ENCODE results near the gene C2orf49. TPM values are rescaled to one million over a fixed set of nuclear protein-coding genes. Genes with fewer than 3 reads are reported as not detected.

C2orf49 gene
- total RNA-seq, 1 experiment from 2014 or later, result 20.0 TPM

DNA sequence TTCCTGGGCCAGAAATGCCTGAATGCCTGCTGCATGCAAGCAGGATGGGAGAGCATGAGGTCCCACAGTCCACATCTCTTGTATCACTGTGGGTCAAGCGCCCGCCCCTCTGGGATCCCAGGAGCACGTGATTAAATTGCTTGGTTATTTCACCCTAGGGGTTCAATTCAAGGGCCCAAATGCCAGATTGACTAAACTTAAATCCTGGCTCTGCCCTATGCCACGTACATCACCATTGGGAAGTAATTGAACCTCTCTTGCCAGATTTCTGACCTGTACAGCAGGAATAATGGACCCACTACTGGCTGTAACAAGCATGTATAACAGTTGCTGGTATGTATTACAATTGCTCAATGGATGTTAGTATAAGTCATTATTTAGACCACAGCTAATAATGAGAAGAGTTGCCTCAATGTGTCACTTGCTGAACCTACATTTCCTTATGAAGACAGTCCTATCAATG lies 41.6 kb downstream of the C2orf49 start:
- ChIA-PET POLR2A (no interaction called here), CTCF (no interaction called here)
- Histone ChIP-seq H3K4me3 (ENCODE audit: low read depth in 2 of 2, low read length in 2 of 2) (no peak overlapping the region), H3K27ac (ENCODE audit: low read length) (peak overlapping the region; percentile 100), H3K9me3 (ENCODE audit: control insufficient read depth, insufficient read depth, low read depth, low read length) (no peaks in the 10 kb centered on the region), H3K36me3 (ENCODE audit: control insufficient read depth, insufficient read depth, low read length) (peaks cover 48% of the 10 kb centered on the region), H3K27me3 (ENCODE audit: control insufficient read depth, insufficient read depth, low read length) (no peaks in the 10 kb centered on the region), H3K4me1 (ENCODE audit: control insufficient read depth, insufficient read depth, low read length) (peaks cover 100% of the 10 kb centered on the region)
- intact Hi-C loops (cut with micrococcal nuclease; ENCODE audit: unreplicated experiment), result no loop called here
- in situ Hi-C loops (cut with HindIII; ENCODE audit: low pct_unique_long_range_greater_than_20kb, low sequenced_read_pairs), result no loop called here
- no peak for TF ChIP-seq TCF7L2 (IDR thresholded peaks at IDR 0.05; ENCODE audit: low read depth, low read length)
- TF ChIP-seq REST (IDR thresholded peaks at IDR 0.05; ENCODE audit: insufficient read depth in 1 of 2, low read depth in 2 of 2, low read length in 1 of 2), result no peak
- peak; percentile 74 for TF ChIP-seq POLR2AphosphoS5 (IDR thresholded peaks at IDR 0.05; ENCODE audit: low read depth, low read length)
- no peak for DNase-seq (ENCODE audit: low read depth, low spot score)
- no TSS peak for BruUV-seq (replicated peaks)
- peak; percentile 14 for ATAC-seq

- Histone ChIP-seq H3K4me1 (ENCODE audit: control insufficient read depth, insufficient read depth, low read length) (peaks cover 99% of the 10 kb centered on the region), H3K4me3 (ENCODE audit: low read depth in 2 of 2, low read length in 2 of 2) (no peak overlapping the region), H3K27me3 (ENCODE audit: control insufficient read depth, insufficient read depth, low read length) (no peaks in the 10 kb centered on the region), H3K9me3 (ENCODE audit: control insufficient read depth, insufficient read depth, low read depth, low read length) (no peaks in the 10 kb centered on the region), H3K27ac (ENCODE audit: low read length) (peak overlapping the region; percentile 100), H3K36me3 (ENCODE audit: control insufficient read depth, insufficient read depth, low read length) (peaks cover 52% of the 10 kb centered on the region)
- in situ Hi-C loops (cut with HindIII; ENCODE audit: low pct_unique_long_range_greater_than_20kb, low sequenced_read_pairs), result no loop called here
- DNase-seq (ENCODE audit: low read depth, low spot score) (no peak), ATAC-seq (no peak)
- TF ChIP-seq SIN3A (IDR thresholded peaks at IDR 0.05; ENCODE audit: borderline replicate concordance, insufficient read depth, low read depth, low read length), result no peak
- peak; percentile 10; the same call in 1 of the 2 replicates for TF ChIP-seq POLR2AphosphoS5 (IDR thresholded peaks at IDR 0.05; ENCODE audit: low read depth, low read length)
- BruUV-seq (replicated peaks), result TSS peak; percentile 9
- intact Hi-C loops (cut with micrococcal nuclease; ENCODE audit: unreplicated experiment), result no loop called here
- POLR2A ChIA-PET, result no interaction called here
- CTCF ChIA-PET, result no interaction called here
Observed at GRCh38 chr2:105379741-105380186, 42.4 kb downstream of the C2orf49 start.

DNA sequence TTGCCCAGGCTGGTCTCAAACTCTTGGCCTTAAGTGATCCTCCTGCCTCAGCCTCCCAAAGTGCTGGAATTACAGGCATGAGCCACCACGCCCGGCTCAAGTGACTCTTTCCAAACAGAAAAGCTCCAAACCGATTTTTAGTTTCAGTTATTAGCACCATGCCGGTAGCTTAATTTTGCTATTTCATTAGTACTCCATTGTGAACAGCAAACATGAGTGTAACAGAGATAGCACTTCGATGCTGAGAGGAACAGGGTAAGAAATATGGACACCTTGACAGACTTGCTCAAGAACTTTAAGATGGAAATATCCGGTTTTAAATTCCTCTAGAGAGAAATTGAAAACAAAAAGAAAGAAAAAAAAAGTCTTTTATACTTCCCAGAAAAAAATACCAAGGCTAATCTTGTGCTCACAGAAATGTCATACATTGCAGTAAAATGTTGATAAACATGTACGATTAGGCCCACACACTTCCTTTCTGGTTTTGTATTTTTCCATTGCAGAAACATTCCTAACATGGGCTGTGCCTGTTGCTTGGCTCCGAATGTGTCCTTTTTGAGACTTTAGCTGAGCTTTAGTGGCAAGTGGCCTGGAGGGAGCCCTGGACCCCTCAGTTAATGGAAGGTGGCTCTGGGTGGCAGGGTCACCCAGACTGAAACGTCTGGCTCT lies 43.2 kb downstream of the C2orf49 start:
- POLR2A ChIA-PET, result no interaction called here
- ATAC-seq (no peak), DNase-seq (ENCODE audit: low read depth, low spot score) (no peak)
- intact Hi-C loops (cut with micrococcal nuclease; ENCODE audit: unreplicated experiment), result no loop called here
- Histone ChIP-seq H3K36me3 (ENCODE audit: control insufficient read depth, insufficient read depth, low read length) (peaks cover 57% of the 10 kb centered on the region), H3K27ac (ENCODE audit: low read length) (peak overlapping the region; percentile 100), H3K27me3 (ENCODE audit: control insufficient read depth, insufficient read depth, low read length) (no peaks in the 10 kb centered on the region), H3K4me3 (ENCODE audit: low read depth in 2 of 2, low read length in 2 of 2) (no peak overlapping the region), H3K4me1 (ENCODE audit: control insufficient read depth, insufficient read depth, low read length) (peaks cover 99% of the 10 kb centered on the region), H3K9me3 (ENCODE audit: control insufficient read depth, insufficient read depth, low read depth, low read length) (no peaks in the 10 kb centered on the region)
- TF ChIP-seq REST (IDR thresholded peaks at IDR 0.05; ENCODE audit: insufficient read depth in 1 of 2, low read depth in 2 of 2, low read length in 1 of 2) (no peak), POLR2AphosphoS5 (IDR thresholded peaks at IDR 0.05; ENCODE audit: low read depth, low read length) (0 out of 2 replicates have a peak, but pooled peaks have one; percentile 18), SIN3A (IDR thresholded peaks at IDR 0.05; ENCODE audit: borderline replicate concordance, insufficient read depth, low read depth, low read length) (0 out of 2 replicates have a peak, but pooled peaks have one; percentile 16)
- CTCF ChIA-PET, result no interaction called here
- in situ Hi-C loops (cut with HindIII; ENCODE audit: low pct_unique_long_range_greater_than_20kb, low sequenced_read_pairs), result no loop called here
- BruUV-seq (replicated peaks), result no TSS peak

Measured in Panc1 (cell line).